ENCODE results near the gene PABPN1L. TPM values are rescaled to one million over a fixed set of nuclear protein-coding genes. Genes with fewer than 3 reads are reported as not detected.

The PABPN1L gene
- total and polyA plus RNA-seq, 9 of the 15 experiments (the other 6 are each of a cell fraction or from before 2014, with no cell fraction given), result 0.11 to 0.32 TPM; not detected in 7

DNA sequence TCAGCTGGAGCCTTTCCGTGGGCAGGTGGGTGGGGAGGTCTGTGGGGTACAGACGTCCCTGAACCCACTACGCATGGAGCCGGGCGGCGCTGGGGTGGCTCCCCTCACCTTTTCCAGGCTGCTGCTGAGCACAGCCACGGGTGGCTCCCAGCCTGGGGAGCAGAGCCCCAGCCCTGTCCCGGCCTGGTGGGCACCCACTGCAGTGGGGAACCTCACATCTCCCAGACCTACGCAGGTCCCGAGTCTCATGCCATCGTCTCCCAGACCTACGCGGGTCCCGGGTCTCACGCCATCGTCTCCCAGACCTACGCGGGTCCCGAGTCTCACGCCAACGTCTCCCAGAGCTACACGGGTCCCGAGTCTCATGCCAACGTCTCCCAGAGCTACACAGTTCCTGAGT, 37.7 kb downstream of the PABPN1L start (continued):
- TF ChIP-seq, protein P1, sequence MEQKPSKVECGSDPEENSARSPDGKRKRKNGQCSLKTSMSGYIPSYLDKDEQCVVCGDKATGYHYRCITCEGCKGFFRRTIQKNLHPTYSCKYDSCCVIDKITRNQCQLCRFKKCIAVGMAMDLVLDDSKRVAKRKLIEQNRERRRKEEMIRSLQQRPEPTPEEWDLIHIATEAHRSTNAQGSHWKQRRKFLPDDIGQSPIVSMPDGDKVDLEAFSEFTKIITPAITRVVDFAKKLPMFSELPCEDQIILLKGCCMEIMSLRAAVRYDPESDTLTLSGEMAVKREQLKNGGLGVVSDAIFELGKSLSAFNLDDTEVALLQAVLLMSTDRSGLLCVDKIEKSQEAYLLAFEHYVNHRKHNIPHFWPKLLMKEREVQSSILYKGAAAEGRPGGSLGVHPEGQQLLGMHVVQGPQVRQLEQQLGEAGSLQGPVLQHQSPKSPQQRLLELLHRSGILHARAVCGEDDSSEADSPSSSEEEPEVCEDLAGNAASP (IDR thresholded peaks at IDR 0.05), result no peak
- TF ChIP-seq ZNF830 (CRISPR knock-in tag; IDR thresholded peaks at IDR 0.05) (no peak), ARHGAP35 (IDR thresholded peaks at IDR 0.05; ENCODE audit: partially characterized antibody) (no peak), MED1 (CRISPR knock-in tag; IDR thresholded peaks at IDR 0.05; ENCODE audit: borderline replicate concordance) (no peak), MAZ (CRISPR knock-in tag; conservative IDR thresholded peaks at IDR 0.05 in 1 of 2, IDR thresholded peaks at IDR 0.05 in 1 of 2) (no peak), ELF2 (CRISPR knock-in tag; IDR thresholded peaks at IDR 0.05) (no peak)
- TF ChIP-seq, protein P2, sequence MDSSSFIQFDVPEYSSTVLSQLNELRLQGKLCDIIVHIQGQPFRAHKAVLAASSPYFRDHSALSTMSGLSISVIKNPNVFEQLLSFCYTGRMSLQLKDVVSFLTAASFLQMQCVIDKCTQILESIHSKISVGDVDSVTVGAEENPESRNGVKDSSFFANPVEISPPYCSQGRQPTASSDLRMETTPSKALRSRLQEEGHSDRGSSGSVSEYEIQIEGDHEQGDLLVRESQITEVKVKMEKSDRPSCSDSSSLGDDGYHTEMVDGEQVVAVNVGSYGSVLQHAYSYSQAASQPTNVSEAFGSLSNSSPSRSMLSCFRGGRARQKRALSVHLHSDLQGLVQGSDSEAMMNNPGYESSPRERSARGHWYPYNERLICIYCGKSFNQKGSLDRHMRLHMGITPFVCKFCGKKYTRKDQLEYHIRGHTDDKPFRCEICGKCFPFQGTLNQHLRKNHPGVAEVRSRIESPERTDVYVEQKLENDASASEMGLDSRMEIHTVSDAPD (CRISPR knock-in tag; IDR thresholded peaks at IDR 0.05), result no peak

DNA sequence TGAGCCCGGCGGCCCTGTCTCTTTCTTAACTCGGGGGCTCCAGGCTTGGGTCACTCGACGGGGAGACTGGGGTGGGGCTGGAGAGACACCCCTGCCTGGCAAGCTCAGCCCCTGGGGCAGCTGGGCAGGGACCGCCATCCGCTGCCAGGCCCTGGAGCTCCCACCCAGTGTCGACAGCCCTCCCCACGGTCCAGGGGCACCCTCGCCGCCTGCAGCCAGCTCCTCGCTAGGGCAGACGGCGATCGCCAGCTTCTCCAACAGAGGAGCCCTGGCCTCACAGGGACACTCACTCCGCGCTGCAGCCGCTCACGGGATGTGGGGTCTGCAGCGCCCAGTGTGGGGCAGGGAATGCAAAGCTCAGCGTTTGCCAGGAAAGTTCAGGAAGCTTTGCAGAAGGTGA, 38.7 kb downstream of the PABPN1L start:
- ChIA-PET POLR2A (interaction anchor here (0.6 to 1.4 kb wide), 5 partner anchors 12 to 457 kb away, joined by 3 to 4 read pairs (median 3); partner anchors contain the start of gene ZNF778), CTCF (ENCODE audit: low intra/inter-chr PET ratio) (no interaction called here)
- FAIRE-seq (no peak), DNase-seq (ENCODE audit: extremely low read depth in 1 of 4, low spot score in 3 of 4) (no peak), ATAC-seq (no peak)
- Histone ChIP-seq H3K27me3 (ENCODE audit: control insufficient read depth in 2 of 2, insufficient read depth in 2 of 2, low read length in 2 of 2) (no peaks in the 10 kb centered on the region), H3K9me1 (ENCODE audit: control insufficient read depth, insufficient read depth, low read length) (no peaks in the 10 kb centered on the region), H3K9ac (ENCODE audit: insufficient read depth in 1 of 2, low read depth in 2 of 2, low read length in 2 of 2) (no peak overlapping the region), H4K20me1 (replicated peaks; ENCODE audit: control insufficient read depth, insufficient read depth, low read length) (no peaks in the 10 kb centered on the region; the same call in 1 of the 2 replicates), H2AFZ (ENCODE audit: low read depth, low read length) (no peak overlapping the region), H3K4me3 (no peak overlapping the region), H3K36me3 (ENCODE audit: control insufficient read depth, insufficient read depth, low read length) (no peaks in the 10 kb centered on the region), H3K4me2 (ENCODE audit: insufficient read depth, low read length) (no peak overlapping the region), H3K4me1 (replicated peaks in 1 of 2; ENCODE audit: control insufficient read depth in 2 of 2, insufficient read depth in 2 of 2, low read length in 2 of 2) (peaks cover 0 to 53% of the 10 kb centered on the region in 2 experiments; a peak in 2 of 5 replicates), H3K79me2 (ENCODE audit: control insufficient read depth, insufficient read depth, low read length) (no peaks in the 10 kb centered on the region), H3K27ac (ENCODE audit: extremely low read depth, low read depth, low read length) (no peak overlapping the region), H3K9me3 (replicated peaks; ENCODE audit: control insufficient read depth, insufficient read depth, low read depth, low read length) (no peaks in the 10 kb centered on the region)
- no peak for TF ChIP-seq CBX5 (IDR thresholded peaks at IDR 0.05; ENCODE audit: borderline replicate concordance, low read depth)
- no peak for TF ChIP-seq EP300 (IDR thresholded peaks at IDR 0.05; ENCODE audit: low read length)
- TF ChIP-seq NR1H2 (CRISPR knock-in tag; IDR thresholded peaks at IDR 0.05), result no peak
- TF ChIP-seq SMARCB1 (IDR thresholded peaks at IDR 0.05; ENCODE audit: insufficient read length, low read depth), result no peak
- no peak for TF ChIP-seq ZNF695 (CRISPR knock-in tag; IDR thresholded peaks at IDR 0.05)
- TF ChIP-seq ZNF76 (CRISPR knock-in tag; IDR thresholded peaks at IDR 0.05; ENCODE audit: borderline replicate concordance), result no peak
- no peak for TF ChIP-seq CAMTA2 (CRISPR knock-in tag; conservative IDR thresholded peaks at IDR 0.05)
- TF ChIP-seq, protein P3, sequence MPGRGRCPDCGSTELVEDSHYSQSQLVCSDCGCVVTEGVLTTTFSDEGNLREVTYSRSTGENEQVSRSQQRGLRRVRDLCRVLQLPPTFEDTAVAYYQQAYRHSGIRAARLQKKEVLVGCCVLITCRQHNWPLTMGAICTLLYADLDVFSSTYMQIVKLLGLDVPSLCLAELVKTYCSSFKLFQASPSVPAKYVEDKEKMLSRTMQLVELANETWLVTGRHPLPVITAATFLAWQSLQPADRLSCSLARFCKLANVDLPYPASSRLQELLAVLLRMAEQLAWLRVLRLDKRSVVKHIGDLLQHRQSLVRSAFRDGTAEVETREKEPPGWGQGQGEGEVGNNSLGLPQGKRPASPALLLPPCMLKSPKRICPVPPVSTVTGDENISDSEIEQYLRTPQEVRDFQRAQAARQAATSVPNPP (IDR thresholded peaks at IDR 0.05; ENCODE audit: borderline replicate concordance, insufficient read depth, insufficient read length), result no peak
- no TSS peak for BruUV-seq (replicated peaks)
- intact Hi-C loops (cut with micrococcal nuclease), result no loop called here
- in situ Hi-C loops (cut with MboI), result no loop called here
- WGBS (ENCODE audit: insufficient coverage, low coverage, missing lambda C conversion rate), result 79% methylated on average over 17 of the region's 21 CpGs

Data from K562 (cell line).